ENCODE measurements around the gene ACTR5.
"Not testable (repeated sequence)": the region's sequence is repeated elsewhere in the genome, so short reads cannot be mapped to it uniquely, and the experiment has no call there.

The ACTR5 gene

GRCh38 chr20:38805958-38806854 is 57.9 kb downstream of the ACTR5 start:
- DNase-seq: no peak

- DNase-seq: no peak
These were observed 58.8 kb downstream of the ACTR5 start for GRCh38 chr20:38806855-38807655.

- DNase-seq: no peak
These were observed 61.7 kb downstream of the ACTR5 start for GRCh38 chr20:38809942-38810341.

GRCh38 chr20:38810926-38811630 is 62.8 kb downstream of the ACTR5 start:
- no peak for DNase-seq

GRCh38 chr20:38811769-38812168 is 63.5 kb downstream of the ACTR5 start:
- no peak for DNase-seq

GRCh38 chr20:38812182-38812581 is 63.9 kb downstream of the ACTR5 start:
- no peak for DNase-seq

GRCh38 chr20:38812709-38813573 is 64.7 kb downstream of the ACTR5 start:
- DNase-seq: no peak

- not testable (repeated sequence) for DNase-seq
These were observed 65.3 kb downstream of the ACTR5 start for GRCh38 chr20:38813574-38813962.

GRCh38 chr20:38815446-38815845 is 67.2 kb downstream of the ACTR5 start:
- no peak for DNase-seq

- no peak for DNase-seq
These were observed 70.1 kb downstream of the ACTR5 start for GRCh38 chr20:38818113-38819065.
